Osteoblast (primary cell): ENCODE results near the gene RAI1. TPM values are rescaled to one million over a fixed set of nuclear protein-coding genes. Genes with fewer than 3 reads are reported as not detected.

Experiments used
- DNase-seq: peaks from one replicate; pipeline ENCODE4 v3.0.0; 2011; ENCODE audit warnings: low spot score, mixed read lengths; ENCODE audit not compliant: insufficient read length; ENCODE audit errors: missing footprints
- H2AFZ ChIP-seq: 2 replicates; pipeline ENCODE4 v1.6.0; 2011; ENCODE audit warnings: mild to moderate bottlenecking, low read length
- H3K27ac ChIP-seq: 2 replicates; pipeline ENCODE4 v1.5.1; 2011; ENCODE audit warnings: mild to moderate bottlenecking, low read depth, low read length, moderate library complexity
- H3K27me3 ChIP-seq: 2 replicates; pipeline ENCODE4 v1.6.0; 2012; ENCODE audit warnings: mild to moderate bottlenecking, control low read depth, inconsistent platforms, low read length, moderate library complexity; ENCODE audit not compliant: insufficient read depth
- H3K36me3 ChIP-seq: 2 replicates; pipeline ENCODE4 v1.5.1; 2011; ENCODE audit warnings: mild to moderate bottlenecking, low read length, control low read depth, moderate library complexity; ENCODE audit not compliant: insufficient read depth
- H3K4me1 ChIP-seq: 2 replicates; pipeline ENCODE4 v1.5.1; 2011; ENCODE audit warnings: mild to moderate bottlenecking, low read length, control low read depth, moderate library complexity; ENCODE audit not compliant: insufficient read depth
- H3K4me2 ChIP-seq: 2 replicates; pipeline ENCODE4 v1.6.0; 2011; ENCODE audit warnings: mild to moderate bottlenecking, low read length; ENCODE audit not compliant: insufficient read depth
- H3K4me3 ChIP-seq: fragments of 200-600 bp; sonication (generic); 3 replicates; pipeline ENCODE4 v1.5.1; 2012; ENCODE audit warnings: mild to moderate bottlenecking, low read length, inconsistent platforms; ENCODE audit not compliant: insufficient read depth
- H3K79me2 ChIP-seq: 2 replicates; pipeline ENCODE4 v1.6.0; 2012; ENCODE audit warnings: mild to moderate bottlenecking, low read length, control low read depth, inconsistent platforms; ENCODE audit not compliant: insufficient read depth
- H3K9me3 ChIP-seq: 2 replicates; pipeline ENCODE4 v1.5.1; 2011; ENCODE audit warnings: low read depth, low read length, control low read depth
- H4K20me1 ChIP-seq: 2 replicates; pipeline ENCODE4 v1.6.0; 2012; ENCODE audit warnings: mild to moderate bottlenecking, low read length, control low read depth; ENCODE audit not compliant: insufficient read depth
- total RNA-seq: library from RNA; depleted of rRNA; stranded (reverse); fragments of >200 nt; gene quantifications from 2 replicates; pipeline ENCODE4 v1.2.3, GENCODE V29; 2012
- TF ChIP-seq, protein P1 (sequence below): IDR thresholded peaks from 2 replicates; pipeline ENCODE4 v1.5.1; 2011; ENCODE audit warnings: mild to moderate bottlenecking, low read depth, low read length, moderate library complexity; ENCODE audit errors: extremely low read depth

RAI1 gene
- total RNA-seq, 1 donor = 15.6 TPM

DNA sequence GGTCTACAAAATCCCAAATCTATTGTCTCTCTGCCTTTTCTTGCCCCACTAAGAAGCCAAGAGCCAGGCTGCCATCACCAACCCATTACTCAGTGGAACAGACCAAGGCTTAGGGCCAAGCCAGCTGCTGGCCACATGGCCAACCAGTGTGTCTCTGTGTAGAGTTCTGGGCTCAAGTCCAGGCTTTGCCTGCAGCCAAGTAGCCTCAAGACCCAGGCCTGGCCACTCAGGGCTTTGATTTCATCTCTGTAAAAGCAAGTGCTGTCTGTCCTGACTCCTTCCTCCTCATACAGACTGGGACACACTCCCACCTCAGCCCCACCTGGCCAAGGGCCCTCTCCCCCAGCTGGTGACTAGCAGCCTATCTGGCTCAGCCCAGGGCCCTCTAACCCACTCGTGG, 140.9 kb downstream of the RAI1 start:
- no peaks in the 10 kb centered on the region for H3K27me3 ChIP-seq
- peaks cover 39% of the 10 kb centered on the region for H3K4me1 ChIP-seq
- TF ChIP-seq, protein P1, sequence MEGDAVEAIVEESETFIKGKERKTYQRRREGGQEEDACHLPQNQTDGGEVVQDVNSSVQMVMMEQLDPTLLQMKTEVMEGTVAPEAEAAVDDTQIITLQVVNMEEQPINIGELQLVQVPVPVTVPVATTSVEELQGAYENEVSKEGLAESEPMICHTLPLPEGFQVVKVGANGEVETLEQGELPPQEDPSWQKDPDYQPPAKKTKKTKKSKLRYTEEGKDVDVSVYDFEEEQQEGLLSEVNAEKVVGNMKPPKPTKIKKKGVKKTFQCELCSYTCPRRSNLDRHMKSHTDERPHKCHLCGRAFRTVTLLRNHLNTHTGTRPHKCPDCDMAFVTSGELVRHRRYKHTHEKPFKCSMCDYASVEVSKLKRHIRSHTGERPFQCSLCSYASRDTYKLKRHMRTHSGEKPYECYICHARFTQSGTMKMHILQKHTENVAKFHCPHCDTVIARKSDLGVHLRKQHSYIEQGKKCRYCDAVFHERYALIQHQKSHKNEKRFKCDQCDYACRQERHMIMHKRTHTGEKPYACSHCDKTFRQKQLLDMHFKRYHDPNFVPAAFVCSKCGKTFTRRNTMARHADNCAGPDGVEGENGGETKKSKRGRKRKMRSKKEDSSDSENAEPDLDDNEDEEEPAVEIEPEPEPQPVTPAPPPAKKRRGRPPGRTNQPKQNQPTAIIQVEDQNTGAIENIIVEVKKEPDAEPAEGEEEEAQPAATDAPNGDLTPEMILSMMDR = no peak
- peaks cover 72% of the 10 kb centered on the region for H4K20me1 ChIP-seq
- no peaks in the 10 kb centered on the region for H3K9me3 ChIP-seq
- H3K27ac ChIP-seq = no peak overlapping the region
- peaks cover 23% of the 10 kb centered on the region for H3K36me3 ChIP-seq
- peaks cover 44% of the 10 kb centered on the region for H3K79me2 ChIP-seq
- peak overlapping the region; percentile 32 for H3K4me2 ChIP-seq
- DNase-seq = peak; percentile 98
- no peak overlapping the region for H2AFZ ChIP-seq
- H3K4me3 ChIP-seq = no peak overlapping the region

DNA sequence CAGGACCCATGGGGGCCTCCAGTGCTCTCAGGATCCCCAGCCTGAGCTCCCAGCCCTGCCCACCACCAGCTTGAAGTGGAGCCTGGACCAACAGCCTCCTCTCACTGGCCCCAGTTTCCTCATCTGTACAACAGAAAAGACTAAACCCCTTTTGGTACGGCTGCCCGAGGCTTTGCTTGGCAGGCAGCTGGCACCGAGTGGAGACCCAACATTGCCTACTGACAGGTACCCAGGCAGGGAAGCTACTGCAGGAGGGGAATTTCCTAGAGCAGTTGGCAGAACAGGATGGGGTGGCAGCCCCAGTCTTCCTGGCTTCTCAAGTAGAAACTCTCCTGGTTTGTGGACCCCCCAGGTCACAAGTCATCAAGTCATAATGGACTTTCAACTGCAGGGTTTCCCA, 141.4 kb downstream of the RAI1 start:
- H3K27me3 ChIP-seq = no peaks in the 10 kb centered on the region
- no peak overlapping the region for H2AFZ ChIP-seq
- TF ChIP-seq, protein P1 = no peak
- H3K36me3 ChIP-seq = peaks cover 19% of the 10 kb centered on the region
- H3K9me3 ChIP-seq = no peaks in the 10 kb centered on the region
- DNase-seq = no peak
- peak overlapping the region; percentile 73 for H3K4me2 ChIP-seq
- H3K79me2 ChIP-seq = peaks cover 44% of the 10 kb centered on the region
- H3K4me3 ChIP-seq = no peak overlapping the region
- peaks cover 72% of the 10 kb centered on the region for H4K20me1 ChIP-seq
- no peak overlapping the region for H3K27ac ChIP-seq
- H3K4me1 ChIP-seq = peaks cover 39% of the 10 kb centered on the region

DNA sequence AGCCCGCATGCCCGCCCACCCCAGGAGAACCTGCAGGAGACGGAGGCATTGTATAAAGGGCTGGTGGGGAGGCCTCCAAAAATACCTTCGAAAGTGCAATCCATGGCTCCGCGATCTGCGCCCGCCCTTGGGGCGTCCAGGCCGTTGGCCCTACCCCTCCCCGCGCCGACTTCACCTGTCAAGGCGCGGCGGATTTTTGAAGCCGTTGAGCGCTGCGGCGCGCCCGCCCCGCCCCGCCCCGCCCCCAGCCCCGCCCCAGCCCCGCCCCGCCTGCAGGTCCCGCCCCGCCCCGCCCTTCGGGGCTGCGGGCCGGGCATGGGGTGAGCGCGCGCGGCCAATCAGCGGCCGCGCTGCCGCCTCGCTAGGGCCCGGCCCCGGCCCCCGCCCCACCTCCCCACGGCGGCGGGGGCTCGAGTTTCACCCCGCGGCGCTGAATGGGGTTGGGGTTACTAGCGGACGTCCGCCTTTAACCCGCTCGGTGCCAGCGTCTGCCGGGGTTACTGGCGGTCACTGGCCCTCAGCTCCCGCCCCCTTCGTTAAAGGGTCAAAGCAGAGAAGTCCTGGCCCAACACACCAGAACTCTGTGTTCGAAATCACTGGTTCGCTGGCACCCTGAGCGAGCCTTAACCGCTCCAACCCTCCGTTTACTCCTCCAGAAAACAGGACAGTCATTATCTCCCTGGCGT, 142.3 kb downstream of the RAI1 start:
- peaks cover 49% of the 10 kb centered on the region for H3K79me2 ChIP-seq
- H3K4me1 ChIP-seq = peaks cover 39% of the 10 kb centered on the region

More for the DNA sequence above, 142.3 kb downstream of the RAI1 start:
- TF ChIP-seq, protein P1 = no peak
- H3K4me3 ChIP-seq = peak overlapping the region; percentile 69
- no peaks in the 10 kb centered on the region for H3K9me3 ChIP-seq
- peak; percentile 100 for DNase-seq
- H3K36me3 ChIP-seq = peaks cover 11% of the 10 kb centered on the region
- no peak overlapping the region for H2AFZ ChIP-seq
- H3K27me3 ChIP-seq = no peaks in the 10 kb centered on the region
- H3K4me2 ChIP-seq = peak overlapping the region; percentile 73
- peaks cover 74% of the 10 kb centered on the region for H4K20me1 ChIP-seq
- H3K27ac ChIP-seq = peak overlapping the region; percentile 46
